ENCODE measurements around the gene EMP3. TPM values are rescaled to one million over a fixed set of nuclear protein-coding genes. Genes with fewer than 3 reads are reported as not detected.

Gene EMP3
- total and polyA plus RNA-seq, 2 of the 13 experiments (the other 11 are each of a cell fraction or from before 2014, with no cell fraction given) = 2.2 to 7.8 TPM

DNA sequence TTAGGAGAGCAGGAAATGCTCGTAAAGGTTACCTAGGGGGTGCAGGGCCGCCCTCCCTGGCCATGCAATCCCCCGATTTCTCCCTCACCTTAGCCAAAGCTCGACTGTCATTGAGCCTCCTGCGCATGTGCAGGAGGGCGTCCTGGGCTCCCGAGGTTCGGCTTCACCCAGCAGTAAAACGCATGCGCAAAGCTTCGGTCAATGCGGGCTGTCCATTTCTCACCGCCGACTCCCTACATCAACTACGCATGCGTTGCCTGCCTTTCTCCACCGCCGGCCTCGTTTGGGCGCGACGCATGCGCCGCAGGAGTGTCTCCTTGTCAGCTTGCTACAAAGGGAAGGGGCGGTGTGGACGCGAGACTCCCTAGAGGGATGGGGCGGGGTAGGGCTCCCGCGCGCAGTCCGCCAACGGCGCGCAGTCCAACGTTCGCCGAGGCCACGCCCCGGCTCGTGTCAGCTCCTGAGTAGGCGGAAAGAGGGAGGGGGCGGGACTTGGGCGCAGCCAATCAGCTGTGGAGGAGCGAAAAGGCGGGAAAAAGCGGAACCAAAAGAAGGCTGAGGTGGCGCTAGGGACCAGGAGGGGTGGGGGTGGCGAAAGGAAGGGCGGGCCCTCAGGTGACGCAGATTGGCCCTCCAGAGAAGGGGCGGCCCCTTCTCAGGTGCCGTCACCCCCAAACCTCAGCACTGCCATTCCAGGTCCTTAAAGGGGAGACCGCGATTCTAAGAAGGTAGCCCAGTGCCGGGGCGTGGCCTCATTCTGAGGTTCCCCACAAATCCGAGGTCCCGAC is 38.7 kb downstream of the EMP3 start, which contains the start of the genes SYNGR4 and TMEM143 (continued):
- TF ChIP-seq, protein P1, sequence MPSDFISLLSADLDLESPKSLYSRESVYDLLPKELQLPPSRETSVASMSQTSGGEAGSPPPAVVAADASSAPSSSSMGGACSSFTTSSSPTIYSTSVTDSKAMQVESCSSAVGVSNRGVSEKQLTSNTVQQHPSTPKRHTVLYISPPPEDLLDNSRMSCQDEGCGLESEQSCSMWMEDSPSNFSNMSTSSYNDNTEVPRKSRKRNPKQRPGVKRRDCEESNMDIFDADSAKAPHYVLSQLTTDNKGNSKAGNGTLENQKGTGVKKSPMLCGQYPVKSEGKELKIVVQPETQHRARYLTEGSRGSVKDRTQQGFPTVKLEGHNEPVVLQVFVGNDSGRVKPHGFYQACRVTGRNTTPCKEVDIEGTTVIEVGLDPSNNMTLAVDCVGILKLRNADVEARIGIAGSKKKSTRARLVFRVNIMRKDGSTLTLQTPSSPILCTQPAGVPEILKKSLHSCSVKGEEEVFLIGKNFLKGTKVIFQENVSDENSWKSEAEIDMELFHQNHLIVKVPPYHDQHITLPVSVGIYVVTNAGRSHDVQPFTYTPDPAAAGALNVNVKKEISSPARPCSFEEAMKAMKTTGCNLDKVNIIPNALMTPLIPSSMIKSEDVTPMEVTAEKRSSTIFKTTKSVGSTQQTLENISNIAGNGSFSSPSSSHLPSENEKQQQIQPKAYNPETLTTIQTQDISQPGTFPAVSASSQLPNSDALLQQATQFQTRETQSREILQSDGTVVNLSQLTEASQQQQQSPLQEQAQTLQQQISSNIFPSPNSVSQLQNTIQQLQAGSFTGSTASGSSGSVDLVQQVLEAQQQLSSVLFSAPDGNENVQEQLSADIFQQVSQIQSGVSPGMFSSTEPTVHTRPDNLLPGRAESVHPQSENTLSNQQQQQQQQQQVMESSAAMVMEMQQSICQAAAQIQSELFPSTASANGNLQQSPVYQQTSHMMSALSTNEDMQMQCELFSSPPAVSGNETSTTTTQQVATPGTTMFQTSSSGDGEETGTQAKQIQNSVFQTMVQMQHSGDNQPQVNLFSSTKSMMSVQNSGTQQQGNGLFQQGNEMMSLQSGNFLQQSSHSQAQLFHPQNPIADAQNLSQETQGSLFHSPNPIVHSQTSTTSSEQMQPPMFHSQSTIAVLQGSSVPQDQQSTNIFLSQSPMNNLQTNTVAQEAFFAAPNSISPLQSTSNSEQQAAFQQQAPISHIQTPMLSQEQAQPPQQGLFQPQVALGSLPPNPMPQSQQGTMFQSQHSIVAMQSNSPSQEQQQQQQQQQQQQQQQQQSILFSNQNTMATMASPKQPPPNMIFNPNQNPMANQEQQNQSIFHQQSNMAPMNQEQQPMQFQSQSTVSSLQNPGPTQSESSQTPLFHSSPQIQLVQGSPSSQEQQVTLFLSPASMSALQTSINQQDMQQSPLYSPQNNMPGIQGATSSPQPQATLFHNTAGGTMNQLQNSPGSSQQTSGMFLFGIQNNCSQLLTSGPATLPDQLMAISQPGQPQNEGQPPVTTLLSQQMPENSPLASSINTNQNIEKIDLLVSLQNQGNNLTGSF (CRISPR knock-in tag; IDR thresholded peaks at IDR 0.05) = no peak
- TF ChIP-seq PITX1 (CRISPR knock-in tag; IDR thresholded peaks at IDR 0.05) = no peak
- TF ChIP-seq KAT7 (CRISPR knock-in tag; IDR thresholded peaks at IDR 0.05; ENCODE audit: borderline replicate concordance) = no peak
- no peak for TF ChIP-seq ZNF124 (CRISPR knock-in tag; IDR thresholded peaks at IDR 0.05)
- TF ChIP-seq RFXANK (CRISPR knock-in tag; IDR thresholded peaks at IDR 0.05) = no peak
- no peak; the same call in 1 of the 2 replicates for TF ChIP-seq DR1 (CRISPR knock-in tag; IDR thresholded peaks at IDR 0.05)
- TF ChIP-seq ZNF772 (CRISPR knock-in tag; IDR thresholded peaks at IDR 0.05) = peak; percentile 88
- TF ChIP-seq ZFP36L1 (CRISPR knock-in tag; IDR thresholded peaks at IDR 0.05) = no peak
- TF ChIP-seq HMG20A (CRISPR knock-in tag; IDR thresholded peaks at IDR 0.05; ENCODE audit: borderline replicate concordance) = no peak
- no peak for TF ChIP-seq TEAD2 (CRISPR knock-in tag; IDR thresholded peaks at IDR 0.05)
- TF ChIP-seq ZNF256 (CRISPR knock-in tag; conservative IDR thresholded peaks at IDR 0.05) = peak; percentile 80
- TF ChIP-seq ZBTB3 (CRISPR knock-in tag; IDR thresholded peaks at IDR 0.05; ENCODE audit: borderline replicate concordance, low read depth) = no peak
- TF ChIP-seq YEATS4 (CRISPR knock-in tag; IDR thresholded peaks at IDR 0.05; ENCODE audit: borderline replicate concordance) = peak; percentile 65; the same call in 1 of the 2 replicates
- TF ChIP-seq, protein P2, sequence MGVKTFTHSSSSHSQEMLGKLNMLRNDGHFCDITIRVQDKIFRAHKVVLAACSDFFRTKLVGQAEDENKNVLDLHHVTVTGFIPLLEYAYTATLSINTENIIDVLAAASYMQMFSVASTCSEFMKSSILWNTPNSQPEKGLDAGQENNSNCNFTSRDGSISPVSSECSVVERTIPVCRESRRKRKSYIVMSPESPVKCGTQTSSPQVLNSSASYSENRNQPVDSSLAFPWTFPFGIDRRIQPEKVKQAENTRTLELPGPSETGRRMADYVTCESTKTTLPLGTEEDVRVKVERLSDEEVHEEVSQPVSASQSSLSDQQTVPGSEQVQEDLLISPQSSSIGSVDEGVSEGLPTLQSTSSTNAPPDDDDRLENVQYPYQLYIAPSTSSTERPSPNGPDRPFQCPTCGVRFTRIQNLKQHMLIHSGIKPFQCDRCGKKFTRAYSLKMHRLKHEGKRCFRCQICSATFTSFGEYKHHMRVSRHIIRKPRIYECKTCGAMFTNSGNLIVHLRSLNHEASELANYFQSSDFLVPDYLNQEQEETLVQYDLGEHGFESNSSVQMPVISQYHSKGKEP (CRISPR knock-in tag; IDR thresholded peaks at IDR 0.05) = no peak
- TF ChIP-seq ZNF607 (CRISPR knock-in tag; IDR thresholded peaks at IDR 0.05; ENCODE audit: borderline replicate concordance) = 0 out of 2 replicates have a peak, but pooled peaks have one; percentile 6
- no peak for TF ChIP-seq RFX1 (IDR thresholded peaks at IDR 0.05)
- peak; percentile 57; the same call in 1 of the 2 replicates for TF ChIP-seq MED1 (CRISPR knock-in tag; IDR thresholded peaks at IDR 0.05)
- TF ChIP-seq SMYD3 (CRISPR knock-in tag; IDR thresholded peaks at IDR 0.05) = no peak
- TF ChIP-seq ZNF121 (CRISPR knock-in tag; IDR thresholded peaks at IDR 0.05) = no peak
- 0 out of 2 replicates have a peak, but pooled peaks have one; percentile 9 for TF ChIP-seq ZNF614 (CRISPR knock-in tag; IDR thresholded peaks at IDR 0.05; ENCODE audit: borderline replicate concordance)
- no peak for TF ChIP-seq PRPF4 (IDR thresholded peaks at IDR 0.05; ENCODE audit: low read depth, low read length, poor library complexity, severe bottlenecking)
- TF ChIP-seq TCF7L2 (IDR thresholded peaks at IDR 0.05; ENCODE audit: low read depth, low read length) = no peak
- TF ChIP-seq BORCS8-MEF2B (CRISPR knock-in tag; IDR thresholded peaks at IDR 0.05) = peak; percentile 70; the same call in 1 of the 2 replicates
- no peak for TF ChIP-seq ZNF558 (CRISPR knock-in tag; IDR thresholded peaks at IDR 0.05; ENCODE audit: borderline replicate concordance)
- TF ChIP-seq JUN (CRISPR knock-in tag; IDR thresholded peaks at IDR 0.05) = no peak
- TF ChIP-seq ZNF816 (CRISPR knock-in tag; IDR thresholded peaks at IDR 0.05; ENCODE audit: borderline replicate concordance) = no peak
